IMR-90 (cell line): ENCODE data around the gene TTC28. TPM values are rescaled to one million over a fixed set of nuclear protein-coding genes. Genes with fewer than 3 reads are reported as not detected.
A peak's percentile ranks its signal among the peaks of the same experiment; 100 is the strongest.
"Not testable (repeated sequence)": the region's sequence is repeated elsewhere in the genome, so short reads cannot be mapped to it uniquely, and the experiment has no call there.

Experiments used
- ATAC-seq: fragments of 200-7000 bp; cut with Tn5 transposase; 2 replicates; pipeline ENCODE4 v1.9.1; 2020; ENCODE audit warnings: low read depth, mild to moderate bottlenecking, moderate library complexity
- BruUV-seq: library from RNA; stranded (reverse); fragments of 400-500 nt; replicated peaks from 2 replicates; lab custom pipeline; 2021; lab: Mats Ljungman, UMichigan
- CTCF ChIA-PET: fragments of 300-600 bp; formaldehyde crosslinking; extraction: SDS; loops from one replicate; lab custom pipeline; 2021; ENCODE audit warnings: antibody characterized with exemption; lab: Yijun Ruan, JAX
- POLR2A ChIA-PET: fragments of 300-600 bp; sonication (Branson Sonifier 250); formaldehyde crosslinking; loops from one replicate; lab custom pipeline; 2022; ENCODE audit warnings: antibody characterized with exemption; ENCODE audit not compliant: unreplicated experiment; lab: Charles Lee
- DNase-seq: peaks from one replicate; pipeline ENCODE4 v3.0.0; 2013
- H2AFZ ChIP-seq: replicated peaks from 2 replicates; pipeline ENCODE3; 2013; ENCODE audit warnings: low read length, mild to moderate bottlenecking; ENCODE audit not compliant: poor library complexity
- H2AK5ac ChIP-seq: 2 replicates; pipeline ENCODE4 v1.6.1; 2013; ENCODE audit warnings: low read depth, low read length, inconsistent platforms
- H2AK9ac ChIP-seq: replicated peaks from 2 replicates; pipeline ENCODE3; 2013; ENCODE audit warnings: mild to moderate bottlenecking, low read depth, low read length, moderate library complexity; ENCODE audit not compliant: poor library complexity
- H2BK120ac ChIP-seq: 2 replicates; pipeline ENCODE4 v1.6.1; 2013; ENCODE audit warnings: low read depth, low read length, inconsistent platforms
- H2BK15ac ChIP-seq: 3 replicates; pipeline ENCODE4 v1.6.1; 2013; ENCODE audit warnings: low read depth, low read length, inconsistent platforms
- H2BK20ac ChIP-seq: 2 replicates; pipeline ENCODE4 v1.6.1; 2013; ENCODE audit warnings: low read depth, mild to moderate bottlenecking, inconsistent platforms, low read length, moderate library complexity
- H2BK5ac ChIP-seq: 2 replicates; pipeline ENCODE4 v1.6.1; 2013; ENCODE audit warnings: mild to moderate bottlenecking, low read depth, low read length, inconsistent platforms; ENCODE audit not compliant: poor library complexity, severe bottlenecking
- H3K14ac ChIP-seq: replicated peaks from 2 replicates; pipeline ENCODE4 v1.6.1; 2013; ENCODE audit warnings: low read depth, low read length, inconsistent platforms
- H3K18ac ChIP-seq: 2 replicates; pipeline ENCODE4 v1.6.1; 2013; ENCODE audit warnings: low read depth, low read length, control low read depth
- H3K23ac ChIP-seq: 2 replicates; pipeline ENCODE4 v1.6.1; 2013; ENCODE audit warnings: low read depth, low read length, inconsistent platforms
- H3K27ac ChIP-seq: 2 replicates; pipeline ENCODE4 v1.5.1; 2013; ENCODE audit warnings: mild to moderate bottlenecking, control low read depth, low read length; ENCODE audit not compliant: insufficient read depth
- H3K27me3 ChIP-seq: 2 replicates; pipeline ENCODE4 v1.6.1; 2013; ENCODE audit warnings: low read length; ENCODE audit not compliant: control insufficient read depth, insufficient read depth
- H3K36me3 ChIP-seq: 2 replicates; pipeline ENCODE4 v1.6.1; 2013; ENCODE audit warnings: low read length, mixed read lengths; ENCODE audit not compliant: control insufficient read depth, insufficient read depth
- H3K4ac ChIP-seq: 2 replicates; pipeline ENCODE4 v1.6.1; 2013; ENCODE audit warnings: low read depth, low read length, inconsistent platforms
- H3K4me1 ChIP-seq: 2 replicates; pipeline ENCODE4 v1.6.1; 2013; ENCODE audit warnings: low read length, mixed read lengths; ENCODE audit not compliant: control insufficient read depth, insufficient read depth
- H3K4me2 ChIP-seq: 2 replicates; pipeline ENCODE4 v1.6.1; 2013; ENCODE audit warnings: low read depth, mild to moderate bottlenecking, control low read depth, low read length, moderate library complexity
- H3K4me3 ChIP-seq: 2 replicates; pipeline ENCODE4 v1.5.1; 2013; ENCODE audit warnings: low read depth, mild to moderate bottlenecking, control low read depth, low read length, moderate library complexity; ENCODE audit not compliant: insufficient read depth
- H3K56ac ChIP-seq: 2 replicates; pipeline ENCODE4 v1.6.1; 2013; ENCODE audit warnings: low read length, inconsistent platforms; ENCODE audit not compliant: insufficient read depth; ENCODE audit errors: extremely low read depth
- H3K79me1 ChIP-seq, 2 experiments: 2 replicates each; pipeline ENCODE4 v1.6.1; 2013; ENCODE audit warnings: low read length in 2 of 2, inconsistent platforms in 1 of 2, low read depth in 1 of 2
- H3K9ac ChIP-seq: 2 replicates; pipeline ENCODE4 v1.6.1; 2013; ENCODE audit warnings: low read depth, low read length, control low read depth
- H3K9me1 ChIP-seq: 2 replicates; pipeline ENCODE4 v1.6.1; 2013; ENCODE audit warnings: low read length, inconsistent platforms; ENCODE audit not compliant: insufficient read depth
- H3K9me3 ChIP-seq: 2 replicates; pipeline ENCODE4 v1.6.1; 2013; ENCODE audit warnings: low read length; ENCODE audit not compliant: control insufficient read depth, insufficient read depth
- H4K20me1 ChIP-seq: 2 replicates; pipeline ENCODE4 v1.6.1; 2013; ENCODE audit warnings: low read length, inconsistent platforms; ENCODE audit not compliant: insufficient read depth
- H4K5ac ChIP-seq: 2 replicates; pipeline ENCODE4 v1.6.1; 2013; ENCODE audit warnings: mild to moderate bottlenecking, low read depth, low read length, control low read depth
- H4K8ac ChIP-seq, 2 experiments: 2 replicates each; pipeline ENCODE4 v1.6.1; 2013; ENCODE audit warnings: low read depth in 2 of 2, low read length in 2 of 2, control low read depth in 1 of 2, inconsistent platforms in 1 of 2
- H4K91ac ChIP-seq: 2 replicates; pipeline ENCODE4 v1.6.1; 2013; ENCODE audit warnings: low read depth, low read length, inconsistent platforms; ENCODE audit not compliant: insufficient read depth
- CEBPB ChIP-seq: IDR thresholded peaks from 2 replicates; pipeline ENCODE4 v1.6.1; 2012; ENCODE audit warnings: low read depth, low read length, improper control_type of control experiment
- FOS ChIP-seq: fragments of 150-350 bp; IDR thresholded peaks from 2 replicates; pipeline ENCODE4 v1.6.1; 2016; ENCODE audit warnings: low read depth, low read length
- MAFK ChIP-seq: IDR thresholded peaks from 2 replicates; pipeline ENCODE4 v1.6.1; 2012; ENCODE audit warnings: low read depth, low read length, improper control_type of control experiment
- MXI1 ChIP-seq: IDR thresholded peaks from 2 replicates; pipeline ENCODE4 v1.6.1; 2012; ENCODE audit warnings: low read depth, mild to moderate bottlenecking, low read length, moderate library complexity, borderline replicate concordance
- WGBS, 2 experiments: methylation state at CpG; one replicate each; pipeline versions ENCODE4 v1.1.5 to v1.1.7; 2013; ENCODE audit warnings: missing lambda C conversion rate in 2 of 2; ENCODE audit not compliant: insufficient read length in 1 of 2; ENCODE audit errors: extremely low coverage in 2 of 2; 5-methylcytosine and 5-hydroxymethylcytosine counted together
- dilution Hi-C: fragments of 300-500 bp; cut with HindIII; formaldehyde crosslinking; loops from one replicate; pipeline ENCODE4 v1.14.3; 2018; ENCODE audit warnings: low sequenced_read_pairs; ENCODE audit not compliant: unreplicated experiment
- in situ Hi-C: fragments of 300-500 bp; cut with MboI; formaldehyde crosslinking; loops from 3 replicates; pipeline ENCODE4 v1.14.3; 2019; ENCODE audit warnings: low sequenced_read_pairs, inconsistent platforms, mixed read lengths
- intact Hi-C: fragments of 100-400 bp; cut with micrococcal nuclease; formaldehyde crosslinking; loops from 2 replicates; pipeline ENCODE4 v1.10.0; 2022
- polyA plus RNA-seq, 3 experiments: library from polyadenylated mRNA; depleted of rRNA; stranded (reverse); fragments of >200 nt; gene quantifications; 2 replicates each; pipeline ENCODE4 v1.2.3, GENCODE V29; 2012; ENCODE audit warnings: low replicate concordance in 1 of 3
- total RNA-seq: library from RNA; depleted of rRNA; stranded (reverse); fragments of >200 nt; gene quantifications from 2 replicates; pipeline ENCODE4 v1.2.3, GENCODE V29; 2012

The TTC28 gene
- total and polyA plus RNA-seq, 2 of the 4 experiments (the other 2 are of a cell fraction) = 5.6 to 13.3 TPM

DNA sequence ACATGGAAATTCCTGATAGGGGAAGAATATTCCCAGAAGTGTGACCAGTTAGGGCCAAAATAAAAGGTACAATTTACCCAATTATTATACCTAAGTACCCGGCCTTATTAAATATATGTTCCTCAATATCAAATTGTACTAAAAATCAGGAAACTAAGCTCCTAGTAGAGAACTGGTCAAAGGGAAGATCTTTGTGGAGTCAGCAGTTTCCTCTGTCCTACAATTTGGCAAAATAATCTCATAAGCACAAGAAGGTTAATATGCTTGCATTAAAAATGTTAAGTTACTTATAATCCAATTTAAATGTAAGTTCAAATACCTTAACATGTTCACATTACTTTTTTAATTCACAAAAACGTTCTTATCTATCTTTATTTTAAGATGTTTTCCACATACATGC lies 10.3 kb downstream of the TTC28 start:
- no peak overlapping the region for H2BK120ac ChIP-seq
- no peaks in the 10 kb centered on the region for H3K9me1 ChIP-seq
- no peak overlapping the region for H3K56ac ChIP-seq
- ChIA-PET CTCF (no interaction called here), POLR2A (no interaction called here)
- no peak overlapping the region for H3K18ac ChIP-seq
- H2AK9ac ChIP-seq = no peak overlapping the region
- no peak overlapping the region for H3K27ac ChIP-seq
- H2AFZ ChIP-seq = no peak overlapping the region
- WGBS, 2 experiments = 100% methylated on average over 1 of the region's 2 CpGs; no CpG with 5 or more reads in 1 of the 2 experiments
- H3K4ac ChIP-seq = no peak overlapping the region
- dilution Hi-C loops (no loop called here), intact Hi-C loops (no loop called here), in situ Hi-C loops (no loop called here)
- ATAC-seq (no peak), DNase-seq (no peak)
- no peak overlapping the region for H3K4me3 ChIP-seq
- H4K91ac ChIP-seq = no peak overlapping the region
- no peak overlapping the region for H3K14ac ChIP-seq
- H3K23ac ChIP-seq = no peak overlapping the region
- no peak overlapping the region for H4K8ac ChIP-seq
- H2BK5ac ChIP-seq = no peak overlapping the region
- H3K9ac ChIP-seq = no peak overlapping the region
- TF ChIP-seq MAFK (peak; percentile 79), MXI1 (no peak), FOS (no peak), CEBPB (no peak)
- peaks cover 5% of the 10 kb centered on the region; the same call in 1 of the 2 replicates for H3K9me3 ChIP-seq
- BruUV-seq = no TSS peak
- no peaks in the 10 kb centered on the region for H3K36me3 ChIP-seq
- H4K5ac ChIP-seq = no peak overlapping the region
- no peak overlapping the region for H3K4me2 ChIP-seq
- H3K79me1 ChIP-seq = peaks cover 0 to 4% of the 10 kb centered on the region in 2 experiments; a peak in 2 of 4 replicates
- H4K20me1 ChIP-seq = peaks cover 4% of the 10 kb centered on the region; the same call in 1 of the 2 replicates
- no peak overlapping the region for H2AK5ac ChIP-seq
- no peaks in the 10 kb centered on the region for H3K27me3 ChIP-seq
- no peak overlapping the region for H2BK15ac ChIP-seq
- H3K4me1 ChIP-seq = peaks cover 1% of the 10 kb centered on the region; the same call in 1 of the 2 replicates
- H2BK20ac ChIP-seq = no peak overlapping the region

DNA sequence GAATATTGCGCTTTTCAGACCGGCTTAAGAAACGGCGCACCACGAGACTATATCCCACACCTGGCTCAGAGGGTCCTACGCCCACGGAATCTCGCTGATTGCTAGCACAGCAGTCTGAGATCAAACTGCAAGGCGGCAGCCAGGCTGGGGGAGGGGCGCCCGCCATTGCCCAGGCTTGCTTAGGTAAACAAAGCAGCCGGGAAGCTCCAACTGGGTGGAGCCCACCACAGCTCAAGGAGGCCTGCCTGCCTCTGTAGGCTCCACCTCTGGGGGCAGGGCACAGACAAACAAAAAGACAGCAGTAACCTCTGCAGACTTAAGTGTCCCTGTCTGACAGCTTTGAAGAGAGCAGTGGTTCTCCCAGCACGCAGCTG lies 16.1 kb downstream of the TTC28 start:
- H3K27ac ChIP-seq, H2AFZ ChIP-seq, H3K9ac ChIP-seq, H3K9me1 ChIP-seq, H2AK5ac ChIP-seq, dilution Hi-C loops, H3K18ac ChIP-seq, H2BK15ac ChIP-seq, H2AK9ac ChIP-seq, H2BK5ac ChIP-seq, H4K8ac ChIP-seq, H3K4ac ChIP-seq, ATAC-seq, H2BK120ac ChIP-seq, H3K27me3 ChIP-seq, H3K14ac ChIP-seq, DNase-seq, H3K56ac ChIP-seq, H3K36me3 ChIP-seq, H4K91ac ChIP-seq, in situ Hi-C loops, H3K4me1 ChIP-seq, POLR2A ChIA-PET, H3K4me2 ChIP-seq, H3K4me3 ChIP-seq, H2BK20ac ChIP-seq, H3K9me3 ChIP-seq, H3K23ac ChIP-seq, intact Hi-C loops, H4K5ac ChIP-seq, CTCF ChIA-PET, H4K20me1 ChIP-seq, H3K79me1 ChIP-seq, BruUV-seq: not testable (repeated sequence)
- no CpG with 5 or more reads among the region's 13 CpGs for WGBS, 2 experiments
